GM12872 (cell line): ENCODE measurements around the gene CA10.

ENCODE experiments used
- TF ChIP-seq, protein P1 (sequence below): IDR thresholded peaks from 3 replicates; pipeline ENCODE4 v1.5.1; 2011; ENCODE audit warnings: low read depth, mild to moderate bottlenecking, low read length, moderate library complexity; ENCODE audit not compliant: insufficient read depth

CA10 gene

DNA sequence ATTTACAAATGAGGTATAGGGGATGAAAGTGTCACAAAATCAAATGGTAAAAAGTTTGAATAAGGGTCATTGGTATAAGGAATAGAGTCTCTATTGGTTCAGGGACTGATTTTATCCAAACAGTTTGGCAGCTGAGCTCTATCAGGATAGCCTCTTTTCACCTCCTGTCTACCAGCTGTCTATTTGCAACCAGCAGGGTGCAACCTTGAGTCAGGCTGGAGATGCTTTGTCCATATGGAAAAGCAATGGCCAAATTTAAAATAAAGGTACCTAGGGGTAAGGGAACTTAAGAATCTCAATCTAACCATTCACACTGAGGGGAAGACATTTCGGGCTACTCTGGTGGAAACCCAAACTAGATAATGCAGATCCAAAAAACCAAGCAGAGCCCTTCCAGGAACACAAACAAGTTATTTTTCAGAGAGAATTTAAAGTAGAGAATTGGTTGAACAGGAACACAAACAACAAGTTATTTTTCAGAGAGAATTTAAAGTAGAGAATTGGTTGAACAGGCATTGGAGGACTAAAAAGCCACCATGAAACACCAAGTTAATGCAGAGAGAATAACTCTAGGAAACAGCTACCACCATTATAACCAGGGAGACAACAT is 12.6 kb upstream of the CA10 start:
- TF ChIP-seq, protein P1, sequence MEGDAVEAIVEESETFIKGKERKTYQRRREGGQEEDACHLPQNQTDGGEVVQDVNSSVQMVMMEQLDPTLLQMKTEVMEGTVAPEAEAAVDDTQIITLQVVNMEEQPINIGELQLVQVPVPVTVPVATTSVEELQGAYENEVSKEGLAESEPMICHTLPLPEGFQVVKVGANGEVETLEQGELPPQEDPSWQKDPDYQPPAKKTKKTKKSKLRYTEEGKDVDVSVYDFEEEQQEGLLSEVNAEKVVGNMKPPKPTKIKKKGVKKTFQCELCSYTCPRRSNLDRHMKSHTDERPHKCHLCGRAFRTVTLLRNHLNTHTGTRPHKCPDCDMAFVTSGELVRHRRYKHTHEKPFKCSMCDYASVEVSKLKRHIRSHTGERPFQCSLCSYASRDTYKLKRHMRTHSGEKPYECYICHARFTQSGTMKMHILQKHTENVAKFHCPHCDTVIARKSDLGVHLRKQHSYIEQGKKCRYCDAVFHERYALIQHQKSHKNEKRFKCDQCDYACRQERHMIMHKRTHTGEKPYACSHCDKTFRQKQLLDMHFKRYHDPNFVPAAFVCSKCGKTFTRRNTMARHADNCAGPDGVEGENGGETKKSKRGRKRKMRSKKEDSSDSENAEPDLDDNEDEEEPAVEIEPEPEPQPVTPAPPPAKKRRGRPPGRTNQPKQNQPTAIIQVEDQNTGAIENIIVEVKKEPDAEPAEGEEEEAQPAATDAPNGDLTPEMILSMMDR = peak; percentile 56

DNA sequence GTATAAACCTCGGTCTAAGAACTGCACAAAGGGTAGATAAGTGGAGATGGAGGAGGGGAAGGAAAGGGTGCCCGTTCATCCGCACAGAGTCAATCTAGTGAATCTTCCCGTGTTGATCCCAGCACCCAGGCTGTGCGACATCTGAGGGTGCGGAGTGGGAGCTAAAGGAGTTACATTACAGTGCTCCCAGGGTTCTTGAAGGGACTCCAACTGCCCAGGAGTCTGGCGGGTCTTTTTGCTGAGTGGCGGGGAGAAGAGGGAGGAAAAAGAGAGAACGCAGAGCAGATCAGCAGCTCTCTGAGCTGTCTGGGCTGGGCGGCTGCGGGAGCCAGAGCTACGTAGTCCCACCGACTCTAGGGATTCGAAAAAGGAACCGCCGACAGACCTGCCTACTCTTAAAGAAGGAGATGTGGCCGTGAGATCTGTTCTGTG is 1.6 kb upstream of the CA10 start:
- TF ChIP-seq, protein P1 = no peak

DNA sequence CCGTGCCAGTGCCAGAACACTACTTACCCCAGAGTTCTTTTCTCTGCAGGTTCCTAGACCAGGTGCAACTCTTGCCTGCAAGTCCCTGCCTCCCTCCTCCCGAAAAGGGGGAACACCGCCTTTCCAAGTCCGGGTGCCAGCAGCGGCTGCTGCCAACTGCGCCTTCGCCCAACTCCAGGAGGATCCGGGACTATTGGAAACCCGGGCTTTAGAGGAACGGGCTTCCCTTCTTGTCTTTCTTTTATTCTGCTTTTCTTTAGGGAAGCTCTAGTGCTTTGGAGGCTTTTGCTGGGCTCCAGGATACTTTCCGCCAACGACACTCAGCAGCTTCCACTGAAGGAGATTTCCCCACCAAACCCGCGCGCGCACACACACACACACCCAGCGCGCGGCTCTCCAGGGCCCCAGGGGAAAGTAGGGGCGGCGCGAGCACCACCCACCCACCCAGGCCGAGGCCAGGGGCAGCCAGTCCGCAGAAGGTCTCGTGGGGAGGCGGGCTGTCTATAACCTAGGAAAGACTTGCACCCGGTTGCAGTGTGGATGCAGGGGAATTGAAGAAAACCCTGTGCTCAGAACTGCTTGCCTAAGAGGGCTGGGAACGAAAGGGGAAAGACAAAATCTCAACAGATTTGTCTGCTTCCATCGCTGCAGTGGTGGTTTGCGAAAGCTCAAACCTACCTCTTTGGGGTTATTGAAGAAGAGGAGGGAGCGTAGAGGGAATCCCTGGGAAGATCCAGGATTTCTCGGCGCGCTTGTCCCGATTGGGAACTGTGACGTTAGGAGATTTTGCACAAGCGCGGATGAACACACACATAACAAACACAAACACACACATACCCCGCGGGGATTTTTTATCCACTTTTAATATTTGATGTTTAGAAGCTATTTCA is 977 bp upstream of the CA10 start:
- TF ChIP-seq, protein P1 = no peak

DNA sequence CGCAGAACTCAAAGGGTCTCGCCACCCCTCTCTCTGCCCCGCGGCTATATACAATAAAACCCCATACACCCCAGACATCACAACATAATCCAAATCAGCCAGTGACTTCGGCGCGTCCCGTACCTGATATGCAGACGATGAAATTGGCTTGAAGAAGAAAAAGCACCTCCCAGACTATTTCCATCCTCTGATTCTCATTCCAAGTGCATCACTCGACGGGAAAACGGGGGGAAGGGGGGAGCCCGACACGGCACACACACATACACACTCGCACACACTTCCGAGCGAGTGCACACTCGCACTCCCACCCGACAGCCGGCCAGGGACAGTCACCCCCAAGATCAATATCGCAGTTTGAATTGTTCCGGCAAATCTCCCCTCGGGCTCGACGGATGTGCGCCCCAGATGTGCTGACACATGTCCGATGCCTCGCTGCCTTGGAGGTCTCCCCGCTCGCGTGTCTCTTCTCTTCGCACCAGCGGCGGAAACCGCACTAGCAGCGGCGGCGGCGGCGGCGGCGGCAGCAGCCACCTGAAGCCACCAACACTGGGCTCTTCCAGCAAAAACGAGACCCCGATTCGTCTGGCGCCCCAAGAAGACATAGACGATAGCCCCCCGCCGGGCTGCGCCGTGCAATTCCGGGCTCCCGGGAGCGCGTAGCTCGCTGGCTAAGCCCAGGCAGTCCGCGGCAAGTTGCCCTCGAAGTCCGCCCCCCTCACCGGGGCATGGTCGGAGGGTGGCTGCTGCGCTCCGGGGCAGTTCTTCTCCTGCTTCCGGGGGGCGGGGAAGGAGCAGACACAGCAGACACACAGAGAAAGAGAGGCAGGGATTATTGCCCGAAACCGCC is 688 bp downstream of the CA10 start:
- TF ChIP-seq, protein P1 = no peak

DNA sequence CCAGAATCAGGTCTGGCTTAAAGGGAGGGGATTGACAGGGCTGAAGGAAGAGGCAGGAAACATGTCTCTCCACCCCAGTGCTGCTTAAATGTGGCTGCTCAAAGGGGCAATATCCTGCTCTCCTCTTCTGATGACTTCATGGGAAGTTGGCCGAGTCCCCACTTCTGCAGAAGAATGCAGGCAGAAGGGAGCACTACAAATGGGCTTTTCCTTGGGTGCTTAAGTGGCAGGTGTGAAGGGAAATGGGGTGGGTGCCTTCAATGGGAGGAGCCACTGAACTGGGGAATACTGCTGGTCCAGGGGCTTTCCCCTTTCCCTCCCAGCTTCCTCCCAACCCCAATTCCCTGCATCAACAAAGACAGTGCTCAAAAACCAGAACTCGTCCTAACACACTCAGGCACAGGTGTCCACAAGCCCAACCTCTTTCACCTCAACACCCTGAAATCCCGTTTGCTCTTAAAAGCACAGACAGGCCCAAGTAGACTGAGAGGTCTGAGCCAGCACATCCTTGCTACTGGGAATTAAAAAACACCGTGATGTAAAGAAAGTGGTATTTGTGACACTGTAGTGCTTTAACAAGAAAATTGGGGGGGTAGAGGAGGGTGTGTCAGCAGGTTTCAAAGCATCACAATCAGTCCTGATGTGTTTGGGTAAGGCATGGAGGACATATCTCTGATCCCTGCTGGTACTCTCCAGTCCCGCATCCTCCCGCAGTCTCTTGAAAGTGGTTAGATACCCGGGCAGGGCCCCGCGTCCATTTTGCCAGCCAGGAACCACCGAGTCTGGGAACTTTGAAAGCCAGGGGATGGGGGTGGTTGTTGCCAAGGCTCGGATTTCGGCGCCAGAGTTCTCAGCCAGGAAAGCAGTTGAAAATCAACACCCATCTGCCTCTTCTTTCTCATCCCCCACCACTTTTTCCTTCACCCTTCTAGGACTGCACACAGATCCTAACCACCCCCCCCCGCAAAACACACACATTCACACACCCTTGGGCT is 1.6 kb downstream of the CA10 start:
- TF ChIP-seq, protein P1 = no peak

DNA sequence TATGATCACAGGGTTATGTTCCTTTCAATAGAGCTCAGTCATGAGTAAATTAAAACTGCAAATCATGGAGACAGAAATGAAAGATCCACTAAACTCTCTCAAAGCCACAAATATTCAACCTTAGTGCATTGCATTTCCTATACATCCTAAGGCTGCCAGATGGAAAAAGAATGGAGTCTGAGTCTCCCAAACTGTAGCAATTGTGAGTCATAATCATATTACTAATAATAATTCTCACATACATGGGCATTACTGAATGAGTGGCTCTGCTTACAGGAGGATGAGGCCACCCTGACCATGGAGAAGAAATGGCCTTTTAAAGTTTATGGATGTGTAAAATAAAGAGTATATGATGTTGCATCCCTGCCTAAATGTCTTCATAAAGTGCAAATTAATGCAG is 3.2 kb downstream of the CA10 start:
- TF ChIP-seq, protein P1 = no peak
